ENCODE results near the gene ZNF474.

DNA sequence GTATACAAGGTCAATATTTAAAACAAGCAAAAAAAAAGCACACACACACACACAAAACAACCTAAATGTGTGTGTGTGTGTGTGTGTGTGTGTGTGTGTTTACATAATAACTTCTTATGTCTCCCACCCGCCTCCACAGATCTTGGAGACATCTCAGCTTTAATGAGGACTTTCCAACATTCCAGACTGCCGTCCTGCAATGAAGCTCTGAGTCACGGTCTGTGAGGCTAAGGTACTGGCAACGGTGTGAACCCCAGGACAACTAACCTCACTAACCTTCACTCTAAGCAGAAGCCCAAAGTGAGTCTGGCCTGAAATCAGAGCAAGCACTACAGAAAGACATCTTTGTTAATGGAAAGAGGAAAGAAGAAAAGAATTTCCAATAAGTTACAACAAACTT lies 22.3 kb downstream of the ZNF474 start:
- TF ChIP-seq, protein P1, sequence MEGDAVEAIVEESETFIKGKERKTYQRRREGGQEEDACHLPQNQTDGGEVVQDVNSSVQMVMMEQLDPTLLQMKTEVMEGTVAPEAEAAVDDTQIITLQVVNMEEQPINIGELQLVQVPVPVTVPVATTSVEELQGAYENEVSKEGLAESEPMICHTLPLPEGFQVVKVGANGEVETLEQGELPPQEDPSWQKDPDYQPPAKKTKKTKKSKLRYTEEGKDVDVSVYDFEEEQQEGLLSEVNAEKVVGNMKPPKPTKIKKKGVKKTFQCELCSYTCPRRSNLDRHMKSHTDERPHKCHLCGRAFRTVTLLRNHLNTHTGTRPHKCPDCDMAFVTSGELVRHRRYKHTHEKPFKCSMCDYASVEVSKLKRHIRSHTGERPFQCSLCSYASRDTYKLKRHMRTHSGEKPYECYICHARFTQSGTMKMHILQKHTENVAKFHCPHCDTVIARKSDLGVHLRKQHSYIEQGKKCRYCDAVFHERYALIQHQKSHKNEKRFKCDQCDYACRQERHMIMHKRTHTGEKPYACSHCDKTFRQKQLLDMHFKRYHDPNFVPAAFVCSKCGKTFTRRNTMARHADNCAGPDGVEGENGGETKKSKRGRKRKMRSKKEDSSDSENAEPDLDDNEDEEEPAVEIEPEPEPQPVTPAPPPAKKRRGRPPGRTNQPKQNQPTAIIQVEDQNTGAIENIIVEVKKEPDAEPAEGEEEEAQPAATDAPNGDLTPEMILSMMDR (IDR thresholded peaks at IDR 0.05), result no peak
- no peak for TF ChIP-seq POLR2AphosphoS5 (IDR thresholded peaks at IDR 0.05)

All from prostate gland (tissue), 2 donors.